GM12891 (cell line): ENCODE results near the gene TANC1.

Experiments
- PAX5 ChIP-seq: IDR thresholded peaks from 2 replicates; pipeline ENCODE4 v1.6.1; 2011; ENCODE audit warnings: low read length, moderate library complexity, mild to moderate bottlenecking; ENCODE audit not compliant: insufficient read depth, severe bottlenecking
- POLR2A ChIP-seq: IDR thresholded peaks from 2 replicates; pipeline ENCODE4 v1.6.1; 2011; ENCODE audit warnings: low read depth, low read length, control low read depth
- POLR2AphosphoS5 ChIP-seq: IDR thresholded peaks from 2 replicates; pipeline ENCODE4 v1.6.1; 2011; ENCODE audit warnings: low read depth, low read length, control low read depth
- TAF1 ChIP-seq: IDR thresholded peaks from 2 replicates; pipeline ENCODE4 v1.6.1; 2011; ENCODE audit warnings: low read depth, low read length, control low read depth

DNA sequence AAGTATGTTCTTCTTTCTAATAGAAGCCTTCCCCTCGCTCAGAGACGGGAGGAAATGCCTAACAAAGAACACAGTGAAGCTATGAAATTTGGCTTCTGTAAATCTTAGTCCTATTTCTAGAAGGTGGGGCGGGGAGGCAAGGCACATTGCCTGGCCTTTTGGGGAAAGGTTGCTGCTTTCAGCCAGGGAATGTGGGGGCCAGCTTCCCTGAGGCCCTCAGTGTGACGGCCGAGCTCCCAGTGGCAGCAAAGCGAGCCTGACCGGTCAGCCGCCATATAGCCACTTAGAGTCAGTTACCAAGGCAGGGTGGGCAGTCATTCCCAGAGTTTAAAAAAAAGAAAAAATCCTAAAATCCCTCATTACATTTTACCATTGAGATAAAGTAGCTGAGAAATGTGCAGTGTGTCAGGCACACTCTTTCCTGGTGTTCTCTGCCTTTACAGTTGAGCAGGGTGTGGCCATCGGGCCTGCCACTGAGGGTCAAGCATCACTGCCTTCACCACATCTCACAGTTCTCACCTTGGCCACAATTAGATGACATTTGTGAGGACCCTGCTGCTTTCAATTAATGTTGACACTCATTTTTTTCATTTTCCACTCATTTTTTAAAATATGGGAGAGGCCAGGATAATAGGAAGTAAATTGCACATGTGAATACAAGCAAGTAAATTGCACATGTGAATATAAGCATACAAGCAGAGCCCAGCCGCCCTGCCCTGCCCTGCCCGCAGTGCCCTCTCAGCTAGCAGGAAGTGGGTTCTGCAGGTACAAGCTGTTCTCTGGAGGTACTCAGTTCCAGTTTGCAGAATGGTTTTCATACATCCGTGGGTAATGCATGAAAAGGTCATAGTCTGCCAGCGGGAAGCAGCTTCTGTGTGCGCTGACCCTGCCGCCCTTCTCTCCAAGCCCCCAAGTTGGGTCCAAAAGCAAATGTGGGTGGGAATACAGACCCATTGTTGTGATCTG, 241.2 kb downstream of the TANC1 start:
- no peak for TF ChIP-seq POLR2A
- TF ChIP-seq POLR2AphosphoS5: no peak
- peak; percentile 26 for TF ChIP-seq PAX5
- TF ChIP-seq TAF1: no peak
